ENCODE measurements around the gene MFN2. TPM values are rescaled to one million over a fixed set of nuclear protein-coding genes. Genes with fewer than 3 reads are reported as not detected.

Gene MFN2
- total RNA-seq, 1 experiment from 2014 or later, result 104 TPM

- CTCF ChIA-PET, result no interaction called here
- H3K4me1 ChIP-seq (ENCODE audit: control insufficient read depth, insufficient read depth, low read length), result 0 out of 2 replicates have a peak, but pooled peaks cover 3% of the 10 kb centered on the region
- intact Hi-C loops (cut with micrococcal nuclease; ENCODE audit: unreplicated experiment), result no loop called here
- POLR2A ChIA-PET, result no interaction called here
- DNase-seq (ENCODE audit: low read depth, low spot score), result no peak
- no peaks in the 10 kb centered on the region for H3K27me3 ChIP-seq (ENCODE audit: control insufficient read depth, insufficient read depth, low read length)
- H3K4me3 ChIP-seq (ENCODE audit: low read depth in 2 of 2, low read length in 2 of 2), result no peak overlapping the region
- peaks cover 21% of the 10 kb centered on the region for H3K36me3 ChIP-seq (ENCODE audit: control insufficient read depth, insufficient read depth, low read length)
- no peak overlapping the region for H3K27ac ChIP-seq (ENCODE audit: low read length)
- no peak for ATAC-seq
- H3K9me3 ChIP-seq (ENCODE audit: control insufficient read depth, insufficient read depth, low read depth, low read length), result no peaks in the 10 kb centered on the region
- no TSS peak for BruUV-seq (replicated peaks)
- no peak for TF ChIP-seq REST (IDR thresholded peaks at IDR 0.05; ENCODE audit: insufficient read depth in 1 of 2, low read depth in 2 of 2, low read length in 1 of 2)
- no peak for TF ChIP-seq TCF7L2 (IDR thresholded peaks at IDR 0.05; ENCODE audit: low read depth, low read length)
- no peak for TF ChIP-seq SIN3A (IDR thresholded peaks at IDR 0.05; ENCODE audit: borderline replicate concordance, insufficient read depth, low read depth, low read length)
- TF ChIP-seq POLR2AphosphoS5 (IDR thresholded peaks at IDR 0.05; ENCODE audit: low read depth, low read length), result no peak
- TF ChIP-seq, protein P1, sequence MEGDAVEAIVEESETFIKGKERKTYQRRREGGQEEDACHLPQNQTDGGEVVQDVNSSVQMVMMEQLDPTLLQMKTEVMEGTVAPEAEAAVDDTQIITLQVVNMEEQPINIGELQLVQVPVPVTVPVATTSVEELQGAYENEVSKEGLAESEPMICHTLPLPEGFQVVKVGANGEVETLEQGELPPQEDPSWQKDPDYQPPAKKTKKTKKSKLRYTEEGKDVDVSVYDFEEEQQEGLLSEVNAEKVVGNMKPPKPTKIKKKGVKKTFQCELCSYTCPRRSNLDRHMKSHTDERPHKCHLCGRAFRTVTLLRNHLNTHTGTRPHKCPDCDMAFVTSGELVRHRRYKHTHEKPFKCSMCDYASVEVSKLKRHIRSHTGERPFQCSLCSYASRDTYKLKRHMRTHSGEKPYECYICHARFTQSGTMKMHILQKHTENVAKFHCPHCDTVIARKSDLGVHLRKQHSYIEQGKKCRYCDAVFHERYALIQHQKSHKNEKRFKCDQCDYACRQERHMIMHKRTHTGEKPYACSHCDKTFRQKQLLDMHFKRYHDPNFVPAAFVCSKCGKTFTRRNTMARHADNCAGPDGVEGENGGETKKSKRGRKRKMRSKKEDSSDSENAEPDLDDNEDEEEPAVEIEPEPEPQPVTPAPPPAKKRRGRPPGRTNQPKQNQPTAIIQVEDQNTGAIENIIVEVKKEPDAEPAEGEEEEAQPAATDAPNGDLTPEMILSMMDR (IDR thresholded peaks at IDR 0.05), result no peak
- in situ Hi-C loops (cut with HindIII; ENCODE audit: low pct_unique_long_range_greater_than_20kb, low sequenced_read_pairs), result no loop called here
Measured at GRCh38 chr1:12003762-12004161, 23.5 kb downstream of the MFN2 start.

- intact Hi-C loops (cut with micrococcal nuclease; ENCODE audit: unreplicated experiment) (no loop called here), in situ Hi-C loops (cut with HindIII; ENCODE audit: low pct_unique_long_range_greater_than_20kb, low sequenced_read_pairs) (no loop called here)
- H3K36me3 ChIP-seq (ENCODE audit: control insufficient read depth, insufficient read depth, low read length), result peaks cover 25% of the 10 kb centered on the region
- CTCF ChIA-PET, result no interaction called here
- H3K27ac ChIP-seq (ENCODE audit: low read length), result no peak overlapping the region
- no peak for TF ChIP-seq TCF7L2 (IDR thresholded peaks at IDR 0.05; ENCODE audit: low read depth, low read length)
- no peak for TF ChIP-seq REST (IDR thresholded peaks at IDR 0.05; ENCODE audit: insufficient read depth in 1 of 2, low read depth in 2 of 2, low read length in 1 of 2)
- TF ChIP-seq POLR2AphosphoS5 (IDR thresholded peaks at IDR 0.05; ENCODE audit: low read depth, low read length), result no peak
- TF ChIP-seq, protein P1 (IDR thresholded peaks at IDR 0.05), result no peak
- TF ChIP-seq SIN3A (IDR thresholded peaks at IDR 0.05; ENCODE audit: borderline replicate concordance, insufficient read depth, low read depth, low read length), result no peak
- POLR2A ChIA-PET, result no interaction called here
- no peak for DNase-seq (ENCODE audit: low read depth, low spot score)
- H3K9me3 ChIP-seq (ENCODE audit: control insufficient read depth, insufficient read depth, low read depth, low read length), result no peaks in the 10 kb centered on the region
- H3K4me3 ChIP-seq (ENCODE audit: low read depth in 2 of 2, low read length in 2 of 2), result no peak overlapping the region
- H3K4me1 ChIP-seq (ENCODE audit: control insufficient read depth, insufficient read depth, low read length), result 0 out of 2 replicates have a peak, but pooled peaks cover 3% of the 10 kb centered on the region
- BruUV-seq (replicated peaks), result no TSS peak
- no peaks in the 10 kb centered on the region for H3K27me3 ChIP-seq (ENCODE audit: control insufficient read depth, insufficient read depth, low read length)
- no peak for ATAC-seq
Measured at GRCh38 chr1:12005488-12006166, 25.4 kb downstream of the MFN2 start.
